IMR-90 (cell line): Measurements from ENCODE around the gene FREM3. TPM values are rescaled to one million over a fixed set of nuclear protein-coding genes. Genes with fewer than 3 reads are reported as not detected.
"Not testable (repeated sequence)": the region's sequence is repeated elsewhere in the genome, so short reads cannot be mapped to it uniquely, and the experiment has no call there.

Experiments
- ATAC-seq: fragments of 200-7000 bp; cut with Tn5 transposase; 2 replicates; pipeline ENCODE4 v1.9.1; 2020; ENCODE audit warnings: low read depth, mild to moderate bottlenecking, moderate library complexity
- BruUV-seq: library from RNA; stranded (reverse); fragments of 400-500 nt; replicated peaks from 2 replicates; lab custom pipeline; 2021; lab: Mats Ljungman, UMichigan
- CTCF ChIA-PET: fragments of 300-600 bp; formaldehyde crosslinking; extraction: SDS; loops from one replicate; lab custom pipeline; 2021; ENCODE audit warnings: antibody characterized with exemption; lab: Yijun Ruan, JAX
- POLR2A ChIA-PET: fragments of 300-600 bp; sonication (Branson Sonifier 250); formaldehyde crosslinking; loops from one replicate; lab custom pipeline; 2022; ENCODE audit warnings: antibody characterized with exemption; ENCODE audit not compliant: unreplicated experiment; lab: Charles Lee
- DNase-seq: peaks from one replicate; pipeline ENCODE4 v3.0.0; 2013
- H2AFZ ChIP-seq: replicated peaks from 2 replicates; pipeline ENCODE3; 2013; ENCODE audit warnings: low read length, mild to moderate bottlenecking; ENCODE audit not compliant: poor library complexity
- H2AK5ac ChIP-seq: 2 replicates; pipeline ENCODE4 v1.6.1; 2013; ENCODE audit warnings: low read depth, low read length, inconsistent platforms
- H2AK9ac ChIP-seq: replicated peaks from 2 replicates; pipeline ENCODE3; 2013; ENCODE audit warnings: mild to moderate bottlenecking, low read depth, low read length, moderate library complexity; ENCODE audit not compliant: poor library complexity
- H2BK120ac ChIP-seq: 2 replicates; pipeline ENCODE4 v1.6.1; 2013; ENCODE audit warnings: low read depth, low read length, inconsistent platforms
- H2BK15ac ChIP-seq: 3 replicates; pipeline ENCODE4 v1.6.1; 2013; ENCODE audit warnings: low read depth, low read length, inconsistent platforms
- H2BK20ac ChIP-seq: 2 replicates; pipeline ENCODE4 v1.6.1; 2013; ENCODE audit warnings: low read depth, mild to moderate bottlenecking, inconsistent platforms, low read length, moderate library complexity
- H2BK5ac ChIP-seq: 2 replicates; pipeline ENCODE4 v1.6.1; 2013; ENCODE audit warnings: mild to moderate bottlenecking, low read depth, low read length, inconsistent platforms; ENCODE audit not compliant: poor library complexity, severe bottlenecking
- H3K14ac ChIP-seq: replicated peaks from 2 replicates; pipeline ENCODE4 v1.6.1; 2013; ENCODE audit warnings: low read depth, low read length, inconsistent platforms
- H3K18ac ChIP-seq: 2 replicates; pipeline ENCODE4 v1.6.1; 2013; ENCODE audit warnings: low read depth, low read length, control low read depth
- H3K23ac ChIP-seq: 2 replicates; pipeline ENCODE4 v1.6.1; 2013; ENCODE audit warnings: low read depth, low read length, inconsistent platforms
- H3K27ac ChIP-seq: 2 replicates; pipeline ENCODE4 v1.5.1; 2013; ENCODE audit warnings: mild to moderate bottlenecking, control low read depth, low read length; ENCODE audit not compliant: insufficient read depth
- H3K27me3 ChIP-seq: 2 replicates; pipeline ENCODE4 v1.6.1; 2013; ENCODE audit warnings: low read length; ENCODE audit not compliant: control insufficient read depth, insufficient read depth
- H3K36me3 ChIP-seq: 2 replicates; pipeline ENCODE4 v1.6.1; 2013; ENCODE audit warnings: low read length, mixed read lengths; ENCODE audit not compliant: control insufficient read depth, insufficient read depth
- H3K4ac ChIP-seq: 2 replicates; pipeline ENCODE4 v1.6.1; 2013; ENCODE audit warnings: low read depth, low read length, inconsistent platforms
- H3K4me1 ChIP-seq: 2 replicates; pipeline ENCODE4 v1.6.1; 2013; ENCODE audit warnings: low read length, mixed read lengths; ENCODE audit not compliant: control insufficient read depth, insufficient read depth
- H3K4me2 ChIP-seq: 2 replicates; pipeline ENCODE4 v1.6.1; 2013; ENCODE audit warnings: low read depth, mild to moderate bottlenecking, control low read depth, low read length, moderate library complexity
- H3K4me3 ChIP-seq: 2 replicates; pipeline ENCODE4 v1.5.1; 2013; ENCODE audit warnings: low read depth, mild to moderate bottlenecking, control low read depth, low read length, moderate library complexity; ENCODE audit not compliant: insufficient read depth
- H3K56ac ChIP-seq: 2 replicates; pipeline ENCODE4 v1.6.1; 2013; ENCODE audit warnings: low read length, inconsistent platforms; ENCODE audit not compliant: insufficient read depth; ENCODE audit errors: extremely low read depth
- H3K79me1 ChIP-seq, 2 experiments: 2 replicates each; pipeline ENCODE4 v1.6.1; 2013; ENCODE audit warnings: low read length in 2 of 2, inconsistent platforms in 1 of 2, low read depth in 1 of 2
- H3K9ac ChIP-seq: 2 replicates; pipeline ENCODE4 v1.6.1; 2013; ENCODE audit warnings: low read depth, low read length, control low read depth
- H3K9me1 ChIP-seq: 2 replicates; pipeline ENCODE4 v1.6.1; 2013; ENCODE audit warnings: low read length, inconsistent platforms; ENCODE audit not compliant: insufficient read depth
- H3K9me3 ChIP-seq: 2 replicates; pipeline ENCODE4 v1.6.1; 2013; ENCODE audit warnings: low read length; ENCODE audit not compliant: control insufficient read depth, insufficient read depth
- H4K20me1 ChIP-seq: 2 replicates; pipeline ENCODE4 v1.6.1; 2013; ENCODE audit warnings: low read length, inconsistent platforms; ENCODE audit not compliant: insufficient read depth
- H4K5ac ChIP-seq: 2 replicates; pipeline ENCODE4 v1.6.1; 2013; ENCODE audit warnings: mild to moderate bottlenecking, low read depth, low read length, control low read depth
- H4K8ac ChIP-seq, 2 experiments: 2 replicates each; pipeline ENCODE4 v1.6.1; 2013; ENCODE audit warnings: low read depth in 2 of 2, low read length in 2 of 2, control low read depth in 1 of 2, inconsistent platforms in 1 of 2
- H4K91ac ChIP-seq: 2 replicates; pipeline ENCODE4 v1.6.1; 2013; ENCODE audit warnings: low read depth, low read length, inconsistent platforms; ENCODE audit not compliant: insufficient read depth
- CHD1 ChIP-seq: IDR thresholded peaks from 2 replicates; pipeline ENCODE4 v1.6.1; 2012; ENCODE audit warnings: low read depth, low read length, improper control_type of control experiment
- WGBS, 2 experiments: methylation state at CpG; one replicate each; pipeline versions ENCODE4 v1.1.5 to v1.1.7; 2013; ENCODE audit warnings: missing lambda C conversion rate in 2 of 2; ENCODE audit not compliant: insufficient read length in 1 of 2; ENCODE audit errors: extremely low coverage in 2 of 2; 5-methylcytosine and 5-hydroxymethylcytosine counted together
- dilution Hi-C: fragments of 300-500 bp; cut with HindIII; formaldehyde crosslinking; loops from one replicate; pipeline ENCODE4 v1.14.3; 2018; ENCODE audit warnings: low sequenced_read_pairs; ENCODE audit not compliant: unreplicated experiment
- in situ Hi-C: fragments of 300-500 bp; cut with MboI; formaldehyde crosslinking; loops from 3 replicates; pipeline ENCODE4 v1.14.3; 2019; ENCODE audit warnings: low sequenced_read_pairs, inconsistent platforms, mixed read lengths
- intact Hi-C: fragments of 100-400 bp; cut with micrococcal nuclease; formaldehyde crosslinking; loops from 2 replicates; pipeline ENCODE4 v1.10.0; 2022
- polyA plus RNA-seq, 3 experiments: library from polyadenylated mRNA; depleted of rRNA; stranded (reverse); fragments of >200 nt; gene quantifications; 2 replicates each; pipeline ENCODE4 v1.2.3, GENCODE V29; 2012; ENCODE audit warnings: low replicate concordance in 1 of 3
- total RNA-seq: library from RNA; depleted of rRNA; stranded (reverse); fragments of >200 nt; gene quantifications from 2 replicates; pipeline ENCODE4 v1.2.3, GENCODE V29; 2012

The FREM3 gene
- total and polyA plus RNA-seq, 2 of the 4 experiments (the other 2 are of a cell fraction): not detected

GRCh38 chr4:143679434-143679833 is 21.0 kb downstream of the FREM3 start:
- no TSS peak for BruUV-seq
- no peak overlapping the region for H2BK120ac ChIP-seq
- no peak for TF ChIP-seq CHD1
- no peaks in the 10 kb centered on the region for H3K36me3 ChIP-seq
- in situ Hi-C loops (no loop called here), dilution Hi-C loops (no loop called here), intact Hi-C loops (no loop called here)
- H4K5ac ChIP-seq: no peak overlapping the region
- H4K8ac ChIP-seq: no peak overlapping the region
- H3K4me2 ChIP-seq: no peak overlapping the region
- no peak overlapping the region for H2BK20ac ChIP-seq
- no peak overlapping the region for H2AK5ac ChIP-seq
- H2AFZ ChIP-seq: no peak overlapping the region
- H2AK9ac ChIP-seq: no peak overlapping the region
- no peak overlapping the region for H3K4ac ChIP-seq
- no peak overlapping the region for H3K27ac ChIP-seq
- H3K79me1 ChIP-seq: no peaks in the 10 kb centered on the region
- H3K14ac ChIP-seq: no peak overlapping the region
- H2BK5ac ChIP-seq: no peak overlapping the region
- no peaks in the 10 kb centered on the region for H4K20me1 ChIP-seq
- ATAC-seq (no peak), DNase-seq (no peak)
- no peaks in the 10 kb centered on the region for H3K27me3 ChIP-seq
- no peak overlapping the region for H4K91ac ChIP-seq
- no peak overlapping the region for H3K4me3 ChIP-seq
- H3K9ac ChIP-seq: no peak overlapping the region
- H3K4me1 ChIP-seq: no peaks in the 10 kb centered on the region
- H3K9me1 ChIP-seq: no peaks in the 10 kb centered on the region
- WGBS, 2 experiments: no CpG with 5 or more reads among the region's 2 CpGs
- no peak overlapping the region for H3K18ac ChIP-seq
- H3K23ac ChIP-seq: no peak overlapping the region
- ChIA-PET POLR2A (no interaction called here), CTCF (no interaction called here)
- H3K9me3 ChIP-seq: 0 out of 2 replicates have a peak, but pooled peaks cover 2% of the 10 kb centered on the region
- no peak overlapping the region for H3K56ac ChIP-seq
- H2BK15ac ChIP-seq: no peak overlapping the region

GRCh38 chr4:143673629-143674028 is 26.8 kb downstream of the FREM3 start:
- CTCF ChIA-PET, POLR2A ChIA-PET, intact Hi-C loops, H3K79me1 ChIP-seq, H3K4me1 ChIP-seq, H2AFZ ChIP-seq, H3K36me3 ChIP-seq, H3K4me2 ChIP-seq, in situ Hi-C loops, H3K4ac ChIP-seq, H3K9me1 ChIP-seq, H4K91ac ChIP-seq, H3K18ac ChIP-seq, H3K9ac ChIP-seq, BruUV-seq, dilution Hi-C loops, H2AK5ac ChIP-seq, H4K8ac ChIP-seq, H4K5ac ChIP-seq, H3K4me3 ChIP-seq, H3K23ac ChIP-seq, H2BK15ac ChIP-seq, H2BK20ac ChIP-seq, H4K20me1 ChIP-seq, H3K14ac ChIP-seq, H3K27ac ChIP-seq, H3K56ac ChIP-seq, H2BK120ac ChIP-seq, ATAC-seq, H3K27me3 ChIP-seq, DNase-seq, H2BK5ac ChIP-seq, H2AK9ac ChIP-seq, H3K9me3 ChIP-seq: not testable (repeated sequence)
- WGBS, 2 experiments: 64% methylated on average over 4 of the region's 9 CpGs; no CpG with 5 or more reads in 1 of the 2 experiments
